Measurements from ENCODE around the gene LRRC18. TPM values are rescaled to one million over a fixed set of nuclear protein-coding genes. Genes with fewer than 3 reads are reported as not detected.

The LRRC18 gene
- under 1 TPM in 1 of 2 experiments, not detected in 1; 0.16 TPM for total RNA-seq

- ATAC-seq, result no peak
- no peak within 1 kb of the TSS for H3K4me3 Mint-ChIP-seq
These were observed at the start of gene LRRC18 for GRCh38 chr10:48939790-48940325. Gene LRRC18, minus strand, starts transcription at chr10:48939840. Its CDS starts 25,685 bp downstream, at chr10:48914155.

GRCh38 chr10:48985621-48986158, 46.0 kb upstream of the LRRC18 start:
- ChIA-PET POLR2A (no interaction called here), CTCF (interaction anchor here (0.9 to 1.1 kb wide), 3 partner anchors 12 to 534 kb away, joined by 3 to 4 read pairs (median 3); no protein-coding TSS in a partner anchor)
- DNase-seq (no peak), ATAC-seq (no peak)
- no peak overlapping the region for H3K4me3 Mint-ChIP-seq
- no peaks in the 10 kb centered on the region for H3K4me1 Mint-ChIP-seq (ENCODE audit: low read depth)
- no peaks in the 10 kb centered on the region for H3K36me3 Mint-ChIP-seq (ENCODE audit: low read depth)
- no peak overlapping the region for H3K27ac Mint-ChIP-seq
- no peaks in the 10 kb centered on the region for H3K9me3 Mint-ChIP-seq (ENCODE audit: insufficient read depth)
- H3K27me3 Mint-ChIP-seq (ENCODE audit: low read depth), result no peaks in the 10 kb centered on the region

More at GRCh38 chr10:48939790-48940325, at the start of gene LRRC18:
- CTCF ChIA-PET, result no interaction called here
- H3K4me1 Mint-ChIP-seq (ENCODE audit: low read depth), result no peaks in the 10 kb centered on the region
- no peaks in the 10 kb centered on the region for H3K9me3 Mint-ChIP-seq (ENCODE audit: insufficient read depth)
- peaks cover 2% of the 10 kb centered on the region for H3K27me3 Mint-ChIP-seq (ENCODE audit: low read depth)
- DNase-seq, result no peak
- POLR2A ChIA-PET, result no interaction called here
- H3K36me3 Mint-ChIP-seq (ENCODE audit: low read depth), result no peaks in the 10 kb centered on the region
- H3K27ac Mint-ChIP-seq, result no peak within 1 kb of the TSS

- no peak for ATAC-seq
- no peaks in the 10 kb centered on the region for H3K36me3 Mint-ChIP-seq (ENCODE audit: low read depth)
- H3K27me3 Mint-ChIP-seq (ENCODE audit: low read depth), result no peaks in the 10 kb centered on the region
- POLR2A ChIA-PET, result no interaction called here
- H3K4me3 Mint-ChIP-seq, result no peak overlapping the region
- CTCF ChIA-PET, result no interaction called here
- no peaks in the 10 kb centered on the region for H3K4me1 Mint-ChIP-seq (ENCODE audit: low read depth)
- no peak overlapping the region for H3K27ac Mint-ChIP-seq
- no peaks in the 10 kb centered on the region for H3K9me3 Mint-ChIP-seq (ENCODE audit: insufficient read depth)
- no peak for DNase-seq
These were observed 44.2 kb upstream of the LRRC18 start for GRCh38 chr10:48983648-48984351.

- no peaks in the 10 kb centered on the region for H3K27me3 Mint-ChIP-seq (ENCODE audit: low read depth)
- ChIA-PET POLR2A (no interaction called here), CTCF (interaction anchor here (1.5 kb wide), 1 partner anchor 181 kb away, joined by 5 read pairs; no protein-coding TSS in a partner anchor)
- DNase-seq, result no peak
- H3K27ac Mint-ChIP-seq, result no peak overlapping the region
- no peaks in the 10 kb centered on the region for H3K4me1 Mint-ChIP-seq (ENCODE audit: low read depth)
- H3K4me3 Mint-ChIP-seq, result no peak overlapping the region
- no peak for ATAC-seq
- H3K9me3 Mint-ChIP-seq (ENCODE audit: insufficient read depth), result no peaks in the 10 kb centered on the region
- no peaks in the 10 kb centered on the region for H3K36me3 Mint-ChIP-seq (ENCODE audit: low read depth)
These were observed 42.9 kb upstream of the LRRC18 start for GRCh38 chr10:48982584-48982983.

- no peak overlapping the region for H3K4me3 Mint-ChIP-seq
- ATAC-seq (peak; percentile 71), DNase-seq (peak; percentile 60)
- H3K4me1 Mint-ChIP-seq (ENCODE audit: low read depth), result no peaks in the 10 kb centered on the region
- H3K9me3 Mint-ChIP-seq (ENCODE audit: insufficient read depth), result no peaks in the 10 kb centered on the region
- POLR2A ChIA-PET, result no interaction called here
- H3K36me3 Mint-ChIP-seq (ENCODE audit: low read depth), result no peaks in the 10 kb centered on the region
- CTCF ChIA-PET, result interaction anchor here (1.5 kb wide), 1 partner anchor 183 kb away, joined by 5 read pairs; no protein-coding TSS in a partner anchor
- H3K27me3 Mint-ChIP-seq (ENCODE audit: low read depth), result no peaks in the 10 kb centered on the region
- H3K27ac Mint-ChIP-seq, result no peak overlapping the region
These were observed 41.8 kb upstream of the LRRC18 start for GRCh38 chr10:48981310-48981907.

GRCh38 chr10:48978318-48978717, 38.7 kb upstream of the LRRC18 start:
- H3K4me3 Mint-ChIP-seq, result no peak overlapping the region
- no peaks in the 10 kb centered on the region for H3K4me1 Mint-ChIP-seq (ENCODE audit: low read depth)
- no peak overlapping the region for H3K27ac Mint-ChIP-seq
- peaks cover 3% of the 10 kb centered on the region for H3K27me3 Mint-ChIP-seq (ENCODE audit: low read depth)
- ATAC-seq (no peak), DNase-seq (no peak)
- no peaks in the 10 kb centered on the region for H3K9me3 Mint-ChIP-seq (ENCODE audit: insufficient read depth)
- H3K36me3 Mint-ChIP-seq (ENCODE audit: low read depth), result no peaks in the 10 kb centered on the region
- ChIA-PET POLR2A (no interaction called here), CTCF (interaction anchor here (1.1 kb wide), 1 partner anchor 320 kb away, joined by 4 read pairs; no protein-coding TSS in a partner anchor)

GRCh38 chr10:48976196-48976595, 36.6 kb upstream of the LRRC18 start:
- ChIA-PET POLR2A (no interaction called here), CTCF (interaction anchor here (1.3 kb wide), 1 partner anchor 188 kb away, joined by 6 read pairs; no protein-coding TSS in a partner anchor)
- ATAC-seq (no peak), DNase-seq (no peak)
- Mint-ChIP-seq H3K27me3 (ENCODE audit: low read depth) (peaks cover 10% of the 10 kb centered on the region), H3K4me1 (ENCODE audit: low read depth) (no peaks in the 10 kb centered on the region), H3K27ac (no peak overlapping the region), H3K36me3 (ENCODE audit: low read depth) (no peaks in the 10 kb centered on the region), H3K9me3 (ENCODE audit: insufficient read depth) (no peaks in the 10 kb centered on the region), H3K4me3 (no peak overlapping the region)

GRCh38 chr10:48974510-48975156, 35.0 kb upstream of the LRRC18 start:
- H3K4me3 Mint-ChIP-seq, result no peak overlapping the region
- ChIA-PET POLR2A (no interaction called here), CTCF (no interaction called here)
- DNase-seq (no peak), ATAC-seq (no peak)
- H3K9me3 Mint-ChIP-seq (ENCODE audit: insufficient read depth), result no peaks in the 10 kb centered on the region
- H3K27me3 Mint-ChIP-seq (ENCODE audit: low read depth), result peaks cover 10% of the 10 kb centered on the region
- peaks cover 8% of the 10 kb centered on the region for H3K4me1 Mint-ChIP-seq (ENCODE audit: low read depth)
- H3K36me3 Mint-ChIP-seq (ENCODE audit: low read depth), result no peaks in the 10 kb centered on the region
- H3K27ac Mint-ChIP-seq, result no peak overlapping the region

GRCh38 chr10:48973065-48973464, 33.4 kb upstream of the LRRC18 start:
- ATAC-seq (no peak), DNase-seq (no peak)
- POLR2A ChIA-PET, result no interaction called here
- Mint-ChIP-seq H3K36me3 (ENCODE audit: low read depth) (no peaks in the 10 kb centered on the region), H3K9me3 (ENCODE audit: insufficient read depth) (no peaks in the 10 kb centered on the region), H3K27ac (no peak overlapping the region), H3K4me1 (ENCODE audit: low read depth) (peaks cover 8% of the 10 kb centered on the region), H3K27me3 (ENCODE audit: low read depth) (peaks cover 10% of the 10 kb centered on the region), H3K4me3 (no peak overlapping the region)
- CTCF ChIA-PET, result no interaction called here

- no peak for ATAC-seq
- Mint-ChIP-seq H3K27ac (no peak overlapping the region), H3K36me3 (ENCODE audit: low read depth) (no peaks in the 10 kb centered on the region), H3K27me3 (ENCODE audit: low read depth) (peaks cover 12% of the 10 kb centered on the region), H3K4me1 (ENCODE audit: low read depth) (peaks cover 8% of the 10 kb centered on the region), H3K9me3 (ENCODE audit: insufficient read depth) (no peaks in the 10 kb centered on the region), H3K4me3 (no peak overlapping the region)
- ChIA-PET CTCF (no interaction called here), POLR2A (no interaction called here)
- peak; percentile 22 for DNase-seq
These were observed 31.0 kb upstream of the LRRC18 start for GRCh38 chr10:48970654-48971053.

GRCh38 chr10:48970046-48970445, 30.4 kb upstream of the LRRC18 start:
- Mint-ChIP-seq H3K4me1 (ENCODE audit: low read depth) (peaks cover 8% of the 10 kb centered on the region), H3K36me3 (ENCODE audit: low read depth) (no peaks in the 10 kb centered on the region), H3K4me3 (no peak overlapping the region), H3K27ac (no peak overlapping the region), H3K27me3 (ENCODE audit: low read depth) (peaks cover 10% of the 10 kb centered on the region), H3K9me3 (ENCODE audit: insufficient read depth) (no peaks in the 10 kb centered on the region)
- CTCF ChIA-PET, result no interaction called here
- POLR2A ChIA-PET, result no interaction called here
- no peak for DNase-seq
- ATAC-seq, result no peak

GRCh38 chr10:48968036-48968435, 28.4 kb upstream of the LRRC18 start:
- ChIA-PET POLR2A (no interaction called here), CTCF (no interaction called here)
- Mint-ChIP-seq H3K27ac (no peak overlapping the region), H3K4me3 (no peak overlapping the region), H3K9me3 (ENCODE audit: insufficient read depth) (no peaks in the 10 kb centered on the region), H3K27me3 (ENCODE audit: low read depth) (peaks cover 10% of the 10 kb centered on the region), H3K36me3 (ENCODE audit: low read depth) (no peaks in the 10 kb centered on the region), H3K4me1 (ENCODE audit: low read depth) (peaks cover 8% of the 10 kb centered on the region)
- DNase-seq (no peak), ATAC-seq (no peak)
